OCI-LY3 (cell line): ENCODE data around the gene PDZRN3.

Source experiments
- H2AFZ ChIP-seq: fragments of 200-600, 300-600 bp; shearing (Covaris generic); 2 replicates; pipeline ENCODE4 v1.6.0; 2014; ENCODE audit warnings: antibody characterized with exemption, low read depth, low read length
- H3K27ac ChIP-seq: fragments of 200-600, 300-600 bp; sonication (generic); 2 replicates; pipeline ENCODE4 v1.5.1; 2014; ENCODE audit warnings: mild to moderate bottlenecking, low read length, moderate library complexity, mixed read lengths
- H3K27me3 ChIP-seq: fragments of 200-600, 300-600 bp; sonication (generic); 2 replicates; pipeline ENCODE4 v1.6.1; 2014; ENCODE audit warnings: low read depth, low read length, mixed read lengths
- H3K36me3 ChIP-seq: fragments of 200-600, 300-600 bp; sonication (generic); replicated peaks from 2 replicates; pipeline ENCODE3; 2014; ENCODE audit warnings: low read depth, low read length, mixed read lengths
- H3K4me1 ChIP-seq: fragments of 300-600, 200-600 bp; sonication (generic); 2 replicates; pipeline ENCODE4 v1.6.1; 2014; ENCODE audit warnings: low read length, mixed read lengths
- H3K4me2 ChIP-seq: fragments of 200-600, 300-600 bp; sonication (generic); 2 replicates; pipeline ENCODE4 v1.6.1; 2014; ENCODE audit warnings: low read length, mixed read lengths
- H3K4me3 ChIP-seq: fragments of 300-600, 200-600 bp; sonication (generic); 2 replicates; pipeline ENCODE4 v1.5.1; 2014; ENCODE audit warnings: antibody characterized with exemption, mild to moderate bottlenecking, low read length, moderate library complexity
- H3K79me2 ChIP-seq: fragments of 300-600, 200-600 bp; shearing (Covaris generic); 2 replicates; pipeline ENCODE4 v1.6.1; 2014; ENCODE audit warnings: mild to moderate bottlenecking, low read length, mixed read lengths
- H3K9ac ChIP-seq: fragments of 300-600, 200-600 bp; shearing (Covaris generic); 2 replicates; pipeline ENCODE4 v1.6.0; 2014; ENCODE audit warnings: mild to moderate bottlenecking, low read length, moderate library complexity
- H3K9me3 ChIP-seq: fragments of 200-600, 300-600 bp; shearing (Covaris generic); 2 replicates; pipeline ENCODE4 v1.6.1; 2014; ENCODE audit warnings: low read length, mixed read lengths; ENCODE audit not compliant: insufficient read depth
- H4K20me1 ChIP-seq: fragments of 200-600, 300-600 bp; sonication (generic); 2 replicates; pipeline ENCODE4 v1.6.1; 2016; ENCODE audit warnings: low read length, mixed read lengths; ENCODE audit not compliant: insufficient read depth
- CTCF ChIP-seq: fragments of 200-600, 300-600 bp; sonication (generic); IDR thresholded peaks from 2 replicates; pipeline ENCODE4 v1.5.1; 2014; ENCODE audit warnings: antibody characterized with exemption, low read length, low read depth
- EZH2phosphoT487 ChIP-seq: fragments of 200-600 bp; shearing (Covaris generic); IDR thresholded peaks from 2 replicates; pipeline ENCODE4 v1.6.1; 2018; ENCODE audit warnings: antibody characterized with exemption, mixed run types, low read depth

The PDZRN3 gene

GRCh38 chr3:73536336-73536895 is 88.3 kb downstream of the PDZRN3 start:
- H3K27me3 ChIP-seq: 0 out of 2 replicates have a peak, but pooled peaks cover 5% of the 10 kb centered on the region
- H2AFZ ChIP-seq: no peak overlapping the region
- no peak overlapping the region for H3K27ac ChIP-seq

GRCh38 chr3:73535931-73536330 is 88.8 kb downstream of the PDZRN3 start:
- Histone ChIP-seq H3K27ac (no peak overlapping the region), H3K4me1 (no peaks in the 10 kb centered on the region), H3K36me3 (no peaks in the 10 kb centered on the region), H3K27me3 (0 out of 2 replicates have a peak, but pooled peaks cover 5% of the 10 kb centered on the region), H4K20me1 (no peaks in the 10 kb centered on the region), H3K9ac (no peak overlapping the region), H3K9me3 (no peaks in the 10 kb centered on the region), H3K4me2 (no peak overlapping the region), H3K4me3 (no peak overlapping the region), H2AFZ (no peak overlapping the region), H3K79me2 (no peaks in the 10 kb centered on the region)
- no peak for TF ChIP-seq CTCF
- TF ChIP-seq EZH2phosphoT487: no peak

More at GRCh38 chr3:73536336-73536895, 88.3 kb downstream of the PDZRN3 start:
- Histone ChIP-seq H3K36me3 (no peaks in the 10 kb centered on the region), H3K79me2 (no peaks in the 10 kb centered on the region), H3K4me1 (no peaks in the 10 kb centered on the region), H3K4me2 (no peak overlapping the region), H3K9me3 (no peaks in the 10 kb centered on the region), H4K20me1 (no peaks in the 10 kb centered on the region), H3K9ac (no peak overlapping the region), H3K4me3 (no peak overlapping the region)
- no peak for TF ChIP-seq CTCF
- no peak for TF ChIP-seq EZH2phosphoT487

GRCh38 chr3:73535137-73535536 is 89.6 kb downstream of the PDZRN3 start:
- no peaks in the 10 kb centered on the region for H3K79me2 ChIP-seq
- no peak overlapping the region for H3K9ac ChIP-seq
- H3K4me1 ChIP-seq: no peaks in the 10 kb centered on the region
- H3K27me3 ChIP-seq: 0 out of 2 replicates have a peak, but pooled peaks cover 5% of the 10 kb centered on the region
- no peak overlapping the region for H3K27ac ChIP-seq
- no peak overlapping the region for H3K4me2 ChIP-seq
- H3K36me3 ChIP-seq: no peaks in the 10 kb centered on the region
- no peaks in the 10 kb centered on the region for H4K20me1 ChIP-seq
- H3K4me3 ChIP-seq: no peak overlapping the region
- no peaks in the 10 kb centered on the region for H3K9me3 ChIP-seq
- TF ChIP-seq CTCF (no peak), EZH2phosphoT487 (no peak)
- no peak overlapping the region for H2AFZ ChIP-seq

- H3K9me3 ChIP-seq: no peaks in the 10 kb centered on the region
- H3K27me3 ChIP-seq: peaks cover 25% of the 10 kb centered on the region; the same call in 1 of the 2 replicates
- no peak overlapping the region for H3K4me2 ChIP-seq
- no peaks in the 10 kb centered on the region for H4K20me1 ChIP-seq
- no peak overlapping the region for H3K27ac ChIP-seq
- H3K4me3 ChIP-seq: no peak overlapping the region
- no peaks in the 10 kb centered on the region for H3K79me2 ChIP-seq
- H3K36me3 ChIP-seq: no peaks in the 10 kb centered on the region
- TF ChIP-seq CTCF: no peak
- TF ChIP-seq EZH2phosphoT487: no peak
- no peaks in the 10 kb centered on the region for H3K4me1 ChIP-seq
- no peak overlapping the region for H3K9ac ChIP-seq
- no peak overlapping the region for H2AFZ ChIP-seq
Observed at GRCh38 chr3:73530022-73530396, 94.7 kb downstream of the PDZRN3 start.
